Hepatocyte (in vitro differentiated cells): ENCODE results near the gene CMSS1.

Experiments
- CTCF ChIP-seq: fragments of 200-600 bp; sonication (generic); IDR thresholded peaks from 2 replicates; pipeline ENCODE4 v1.5.1; 2016; ENCODE audit warnings: antibody characterized with exemption, mild to moderate bottlenecking; ENCODE audit not compliant: poor library complexity
- EZH2 ChIP-seq: fragments of 200-600 bp; sonication (generic); IDR thresholded peaks from 2 replicates; pipeline ENCODE4 v1.6.1; 2016; ENCODE audit warnings: antibody characterized with exemption, mild to moderate bottlenecking, borderline replicate concordance

DNA sequence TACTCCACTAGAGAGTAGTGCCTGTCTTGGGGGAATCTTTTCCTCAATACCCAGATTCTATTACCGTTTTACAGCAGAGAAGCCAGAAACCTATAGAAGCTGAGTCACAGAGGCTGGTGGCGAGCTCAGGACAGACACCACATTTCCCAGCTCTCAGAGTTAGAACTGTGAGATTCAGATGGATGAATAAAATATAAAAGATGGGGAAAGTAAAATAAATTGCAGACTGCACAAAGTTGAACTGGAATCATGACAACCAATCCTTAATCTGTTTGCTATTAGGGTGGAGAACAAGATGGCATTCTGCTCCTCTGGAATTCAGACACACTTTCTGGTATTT, 40.5 kb upstream of the CMSS1 start:
- no peak for TF ChIP-seq CTCF
- no peak for TF ChIP-seq EZH2
